CD4-positive, alpha-beta T cell treated with Interleukin-6 for 4 hours (primary cell): ENCODE measurements around the gene EPHB2.
"Not testable (repeated sequence)": the region's sequence is repeated elsewhere in the genome, so short reads cannot be mapped to it uniquely, and the experiment has no call there.

ENCODE experiments used
- DNase-seq: peaks from one replicate; pipeline ENCODE4 v3.0.0-alpha.2; 2020; ENCODE audit warnings: mixed read lengths

EPHB2 gene

GRCh38 chr1:22843441-22844183, 133.0 kb downstream of the EPHB2 start:
- DNase-seq, result not testable (repeated sequence)

- no peak for DNase-seq
Observed at GRCh38 chr1:22844621-22845020, 134.0 kb downstream of the EPHB2 start.

GRCh38 chr1:22845398-22845935, 134.8 kb downstream of the EPHB2 start:
- no peak for DNase-seq

DNA sequence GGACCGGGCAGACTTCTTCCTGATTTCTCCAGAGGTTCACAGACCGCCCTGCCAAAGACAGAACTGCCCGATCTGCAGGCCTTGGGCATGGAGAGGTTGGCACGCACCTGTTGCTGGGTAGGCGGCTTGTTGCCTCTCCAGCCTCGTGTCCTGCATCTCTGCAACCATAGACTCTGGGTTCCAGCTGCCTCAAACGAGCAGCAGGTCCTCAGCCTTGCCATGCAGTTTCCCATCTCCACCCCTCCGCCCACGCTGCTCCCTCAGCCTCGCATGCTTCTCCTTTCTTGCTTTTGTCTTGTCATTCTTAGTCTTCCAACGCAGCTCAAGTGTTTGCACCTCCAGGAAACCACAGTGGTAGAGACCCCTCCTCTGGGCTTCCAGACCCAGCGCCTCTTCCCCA, 135.8 kb downstream of the EPHB2 start:
- no peak for DNase-seq

DNA sequence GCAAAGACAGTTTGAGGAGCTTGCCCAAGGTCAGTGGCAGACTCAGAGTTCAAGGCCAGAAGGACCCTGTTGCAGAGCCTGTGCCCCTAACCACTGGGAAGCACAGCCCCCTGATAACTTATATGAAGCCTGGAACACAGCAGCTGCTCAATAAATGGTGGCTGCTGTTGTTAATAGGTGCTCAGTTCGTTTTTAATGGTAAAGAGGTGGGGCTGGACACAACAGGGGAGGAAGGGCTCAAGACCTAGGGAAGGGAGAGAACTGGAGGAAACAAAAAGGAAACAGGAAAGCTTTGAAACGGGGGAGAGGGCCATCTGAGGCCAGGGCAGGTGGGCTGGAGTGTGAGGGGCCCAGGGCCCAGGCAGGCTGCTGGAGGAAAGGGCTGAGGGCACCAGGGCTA, 136.6 kb downstream of the EPHB2 start:
- DNase-seq, result no peak

DNA sequence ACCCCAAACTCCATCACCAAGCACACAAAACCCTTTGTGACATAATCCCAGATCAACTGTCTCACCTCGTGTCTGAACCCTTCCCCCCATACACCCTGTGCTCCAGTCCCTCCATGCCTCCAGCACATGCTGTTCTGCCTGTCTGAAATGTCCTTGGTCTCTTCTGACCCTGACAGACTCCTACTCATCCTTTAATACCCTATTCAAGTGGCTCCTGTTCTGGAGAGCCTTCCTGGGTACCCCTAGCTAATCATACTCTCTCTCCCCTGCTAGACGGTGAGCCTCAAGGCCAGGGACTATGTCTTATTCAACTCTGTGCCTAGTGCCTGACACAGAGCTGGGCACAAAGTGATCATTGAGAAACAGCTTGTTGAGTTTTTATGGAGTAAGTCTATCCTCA, 137.1 kb downstream of the EPHB2 start:
- DNase-seq, result no peak

- DNase-seq, result no peak
Observed at GRCh38 chr1:22848405-22848804, 137.8 kb downstream of the EPHB2 start.

DNA sequence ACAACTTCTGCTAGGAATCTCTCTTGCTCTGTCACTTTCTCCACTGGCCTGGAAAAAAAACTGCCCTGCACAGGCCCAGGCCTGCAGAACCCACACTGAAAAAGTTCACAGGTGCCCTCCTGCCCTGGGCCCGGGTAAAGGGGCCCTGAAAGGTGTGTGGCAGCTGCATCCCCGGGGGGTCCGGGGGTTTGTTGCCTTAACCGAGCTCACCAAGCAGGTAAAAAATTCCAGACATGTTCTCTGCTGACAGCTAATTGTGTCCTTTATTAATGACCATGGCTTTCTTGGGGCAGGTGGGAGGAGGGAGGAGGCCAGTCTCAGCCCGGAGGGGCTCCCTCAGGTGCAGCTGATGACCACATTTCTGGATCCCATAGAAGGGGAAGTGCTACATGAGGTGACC, 139.1 kb downstream of the EPHB2 start:
- no peak for DNase-seq

- DNase-seq, result no peak
Observed at GRCh38 chr1:22850281-22850680, 139.6 kb downstream of the EPHB2 start.

DNA sequence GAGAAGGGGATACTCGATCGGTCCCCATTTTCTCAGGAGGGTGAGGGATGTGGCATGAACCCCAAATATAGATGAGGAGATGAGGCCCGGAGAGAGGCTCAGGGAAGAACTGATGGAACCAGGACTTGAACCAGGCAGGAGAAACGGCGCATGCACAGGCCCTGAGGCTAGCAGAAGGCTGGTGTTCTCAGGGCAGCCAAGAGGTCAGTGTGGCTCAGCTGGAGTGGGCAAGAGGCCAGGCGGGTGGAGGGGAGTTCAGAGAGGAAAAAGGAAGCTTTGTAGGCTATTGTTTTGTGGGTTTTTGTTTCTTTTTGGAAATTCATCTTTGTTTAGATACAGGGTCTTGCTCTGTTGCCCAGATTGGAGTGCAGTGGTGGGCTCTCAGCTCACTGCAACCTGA, 140.0 kb downstream of the EPHB2 start:
- DNase-seq, result no peak

DNA sequence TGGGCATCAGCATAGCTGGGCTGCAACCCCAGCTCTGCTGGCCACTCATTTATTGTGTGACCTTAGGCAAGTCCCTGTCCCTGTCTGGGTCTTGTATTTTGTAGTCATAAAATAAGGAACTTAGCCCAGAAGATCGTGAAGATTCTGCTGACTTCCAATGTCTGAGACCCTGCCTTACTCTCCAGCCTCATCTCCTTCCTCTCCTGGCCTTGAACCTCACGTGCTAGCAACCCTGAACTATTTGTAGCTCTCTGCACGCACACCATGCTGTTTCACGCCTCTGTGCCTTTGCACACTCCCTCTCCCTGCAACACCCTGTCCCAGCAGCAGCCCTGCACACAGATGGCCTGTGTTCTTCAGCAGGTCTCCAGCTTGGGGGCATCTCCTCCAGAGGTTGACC, 140.9 kb downstream of the EPHB2 start:
- DNase-seq, result no peak

GRCh38 chr1:22852144-22852655, 141.6 kb downstream of the EPHB2 start:
- DNase-seq, result no peak

DNA sequence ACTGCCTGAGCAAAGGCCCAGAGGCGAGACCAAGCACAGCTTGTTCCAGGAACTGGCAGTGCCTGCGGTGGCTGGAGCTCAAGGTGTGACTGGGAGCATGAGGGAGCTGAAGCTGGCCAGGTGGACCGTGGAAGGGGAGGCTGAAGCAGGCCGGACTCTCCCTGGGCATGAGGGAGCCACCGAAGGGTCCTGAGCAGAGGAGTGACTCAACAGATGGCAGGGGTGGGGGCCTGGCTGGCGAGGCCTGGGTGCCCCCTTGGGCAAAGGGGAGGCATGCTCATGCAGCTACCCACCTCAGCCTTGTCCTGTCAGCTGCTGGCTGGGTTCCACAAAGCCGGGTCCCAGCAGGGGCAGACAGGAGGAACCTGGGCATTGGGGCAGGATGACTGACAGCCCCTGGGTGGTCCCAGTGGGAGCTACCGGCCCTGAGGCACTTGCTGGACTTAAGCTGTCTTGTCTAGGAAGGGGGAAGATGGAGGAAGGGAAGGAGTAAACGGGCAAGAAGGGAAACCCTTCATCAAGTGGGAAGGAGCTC, 143.1 kb downstream of the EPHB2 start:
- DNase-seq, result no peak

DNA sequence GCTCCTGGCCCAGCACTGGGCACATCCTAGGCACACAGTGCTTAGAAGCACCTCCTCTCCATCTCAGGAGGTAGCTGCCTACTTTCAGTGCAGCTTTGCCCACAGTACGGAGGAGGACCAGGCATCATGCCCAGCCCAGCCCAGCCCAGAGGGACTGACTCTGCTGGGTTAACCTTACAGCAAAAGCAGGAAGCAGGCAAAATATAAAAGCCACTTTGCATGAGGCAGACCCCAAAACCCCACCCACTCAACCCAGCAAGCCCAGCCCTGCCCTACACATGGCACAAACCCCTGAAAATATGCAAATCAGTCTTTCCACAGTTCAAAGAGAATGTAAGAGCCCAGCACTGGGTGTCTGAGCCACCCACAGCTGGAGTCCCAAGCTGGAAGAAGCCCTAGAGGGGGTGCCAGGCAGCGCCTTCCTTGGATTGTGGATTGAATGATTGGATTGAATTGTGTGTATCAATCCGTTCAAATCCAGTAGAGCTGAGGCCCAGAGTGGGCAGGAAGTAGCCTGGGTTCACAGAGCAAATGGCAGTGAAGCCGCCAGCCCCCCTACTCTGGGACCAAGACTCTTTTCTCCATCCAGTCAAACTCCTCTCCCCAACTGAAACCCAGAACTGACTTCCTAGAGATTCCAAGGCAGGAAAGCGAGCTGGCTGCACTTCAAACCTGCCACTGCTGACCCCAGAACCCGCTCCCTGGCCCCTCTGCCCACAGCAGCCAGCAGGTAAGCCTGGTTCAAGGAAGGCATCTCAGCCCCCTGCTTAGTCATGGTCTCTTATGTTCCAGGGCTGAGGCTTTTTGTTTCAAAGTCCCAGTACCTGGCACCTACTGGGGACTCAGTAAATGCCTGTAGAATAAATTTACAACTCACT, 144.3 kb downstream of the EPHB2 start:
- no peak for DNase-seq

- DNase-seq, result no peak
Observed at GRCh38 chr1:22855668-22856606, 145.3 kb downstream of the EPHB2 start.

- no peak for DNase-seq
Observed at GRCh38 chr1:22857661-22858060, 147.0 kb downstream of the EPHB2 start.

GRCh38 chr1:22860414-22860800, 149.8 kb downstream of the EPHB2 start:
- no peak for DNase-seq

- DNase-seq, result no peak
Observed at GRCh38 chr1:22860883-22861385, 150.3 kb downstream of the EPHB2 start.

- DNase-seq, result no peak
Observed at GRCh38 chr1:22861764-22862440, 151.3 kb downstream of the EPHB2 start.

- DNase-seq, result no peak
Observed at GRCh38 chr1:22862752-22863151, 152.1 kb downstream of the EPHB2 start.

- no peak for DNase-seq
Observed at GRCh38 chr1:22863766-22864165, 153.1 kb downstream of the EPHB2 start.
